Kidney capillary endothelial cell (primary cell): ENCODE results near the gene GNAL.

Experiments used
- DNase-seq: peaks from one replicate; pipeline ENCODE4 v3.0.0-alpha.2; 2018; ENCODE audit warnings: low spot score

The GNAL gene

DNA sequence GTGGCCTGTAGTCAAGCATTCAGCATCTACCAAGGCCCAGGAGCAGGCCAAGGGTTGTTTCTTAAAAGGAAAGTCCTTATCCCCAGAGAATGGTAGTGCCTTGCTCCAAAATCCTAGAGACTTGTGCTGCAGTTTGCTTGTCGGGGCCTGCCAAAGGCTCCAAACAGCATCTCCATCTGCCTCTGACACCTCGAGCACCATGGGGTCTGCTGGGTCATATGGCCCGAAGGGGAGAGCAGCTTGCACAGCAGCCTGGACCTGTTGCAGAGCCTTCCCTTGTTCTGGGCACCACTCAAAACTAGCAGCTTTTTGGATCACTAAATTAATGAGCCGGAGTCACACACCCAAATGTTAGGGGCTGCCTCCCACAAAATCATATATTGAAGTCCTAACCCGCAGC lies 35.7 kb downstream of the GNAL start:
- DNase-seq: no peak

- DNase-seq: no peak
Measured at GRCh38 chr18:11726556-11726955, 37.5 kb downstream of the GNAL start.

DNA sequence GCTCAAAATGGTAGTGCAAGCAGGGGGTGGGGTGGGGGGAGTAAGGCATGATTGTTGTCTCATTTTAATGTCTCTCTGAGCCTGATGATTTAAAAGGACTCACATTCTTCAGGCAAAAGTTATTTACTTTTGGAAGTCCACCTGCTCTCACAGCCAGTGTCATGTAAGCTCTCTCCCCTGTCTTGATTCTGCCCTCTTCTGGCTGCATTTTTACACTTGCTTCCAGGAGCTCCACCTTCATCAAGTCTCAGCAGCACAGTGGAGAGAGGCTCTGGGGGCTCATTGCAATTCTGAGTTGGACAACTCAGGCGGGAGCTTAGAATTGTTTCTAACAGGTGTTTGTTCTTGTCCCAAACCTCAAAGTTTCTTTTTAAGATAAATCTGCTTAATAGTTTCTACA lies 39.2 kb downstream of the GNAL start:
- DNase-seq: no peak

DNA sequence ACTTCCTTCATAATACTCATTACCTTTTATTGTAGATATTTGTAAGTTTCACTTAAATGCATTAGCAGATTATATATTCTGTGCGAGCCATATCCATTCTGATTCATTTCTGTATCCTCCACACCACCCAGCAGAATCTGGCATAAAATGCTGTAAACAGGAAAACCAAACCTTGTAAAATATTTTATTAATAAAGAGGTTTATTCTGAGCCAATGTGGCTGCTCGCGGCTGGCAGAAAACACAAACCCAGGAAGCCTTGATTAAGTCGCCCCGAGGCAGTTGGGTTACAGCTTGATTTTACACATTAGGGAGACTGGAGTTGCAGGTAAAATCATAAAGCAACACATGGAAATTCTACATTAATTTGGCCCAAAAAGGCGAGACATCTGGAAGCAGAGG lies 40.5 kb downstream of the GNAL start:
- DNase-seq: no peak

GRCh38 chr18:11733031-11733430 lies 44.0 kb downstream of the GNAL start:
- DNase-seq: peak; percentile 49

DNA sequence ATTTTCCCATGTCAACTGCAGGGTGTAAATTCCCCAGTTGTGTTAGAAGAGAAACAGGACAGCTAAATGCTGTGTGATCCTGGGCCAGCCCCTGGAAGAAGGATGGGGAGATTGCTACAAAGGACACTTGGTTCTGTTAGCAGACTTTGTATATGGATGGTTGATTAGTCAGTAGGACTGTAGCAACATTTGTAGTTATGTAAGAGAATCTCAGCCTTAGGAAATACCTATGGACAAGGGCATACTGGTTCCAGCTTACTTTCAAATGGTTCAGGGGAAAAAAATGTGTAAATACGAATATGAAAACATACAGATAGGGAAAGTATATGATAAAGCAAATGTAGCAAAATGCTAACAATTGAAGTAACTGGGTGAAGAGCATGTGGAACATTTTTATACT lies 47.6 kb downstream of the GNAL start:
- DNase-seq: no peak

DNA sequence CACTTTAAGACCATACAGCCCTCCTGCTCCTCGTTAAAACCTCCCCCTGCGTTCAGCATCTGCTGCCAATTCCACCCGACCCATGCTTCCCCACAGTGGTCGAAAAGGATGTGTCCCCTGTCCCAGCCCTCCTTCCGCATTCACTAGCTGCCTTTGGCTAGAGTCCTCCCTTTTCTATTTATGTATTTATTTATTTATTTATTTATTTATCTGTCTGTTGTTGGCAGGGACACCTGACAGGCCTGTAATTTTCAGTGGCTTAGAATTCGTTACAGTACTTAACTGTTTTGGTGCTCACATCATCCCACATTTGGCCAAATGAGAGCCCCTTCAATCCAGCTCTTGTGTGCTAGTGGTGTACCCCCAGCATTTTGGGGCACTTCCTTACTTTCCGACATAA lies 50.8 kb downstream of the GNAL start:
- DNase-seq: no peak

- no peak for DNase-seq
Measured at GRCh38 chr18:11740461-11740860, 51.4 kb downstream of the GNAL start.

DNA sequence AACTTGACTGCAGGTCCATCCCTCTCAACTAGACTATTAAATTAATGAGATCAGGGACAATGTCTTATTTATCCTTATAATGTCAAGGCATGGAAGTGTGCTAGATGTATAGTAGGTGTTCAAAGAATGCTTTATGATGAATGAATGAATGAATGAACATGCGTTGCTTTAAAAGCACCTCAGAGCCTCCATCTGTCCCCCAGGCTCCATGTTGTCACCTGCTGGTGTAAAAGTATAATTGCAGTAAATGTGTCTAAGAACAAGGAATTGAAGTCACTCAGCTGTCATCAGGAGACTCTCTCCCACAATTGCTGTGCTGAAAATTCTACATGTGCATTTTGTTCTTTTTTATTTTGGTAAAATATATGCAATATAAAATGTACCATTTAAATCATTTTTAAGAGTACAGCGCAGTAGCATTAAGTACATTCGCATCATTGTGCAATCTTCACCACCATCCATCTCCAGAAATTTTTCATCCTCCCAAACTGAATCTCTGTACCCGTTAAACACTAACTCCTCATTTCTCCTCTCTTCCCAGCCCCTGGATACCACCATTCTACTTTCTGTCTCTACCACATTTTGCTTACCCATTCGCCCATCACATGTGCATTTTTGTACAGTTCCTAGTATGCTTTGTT lies 52.6 kb downstream of the GNAL start:
- DNase-seq: peak; percentile 7

- DNase-seq: no peak
Measured at GRCh38 chr18:11745521-11745920, 56.5 kb downstream of the GNAL start.

DNA sequence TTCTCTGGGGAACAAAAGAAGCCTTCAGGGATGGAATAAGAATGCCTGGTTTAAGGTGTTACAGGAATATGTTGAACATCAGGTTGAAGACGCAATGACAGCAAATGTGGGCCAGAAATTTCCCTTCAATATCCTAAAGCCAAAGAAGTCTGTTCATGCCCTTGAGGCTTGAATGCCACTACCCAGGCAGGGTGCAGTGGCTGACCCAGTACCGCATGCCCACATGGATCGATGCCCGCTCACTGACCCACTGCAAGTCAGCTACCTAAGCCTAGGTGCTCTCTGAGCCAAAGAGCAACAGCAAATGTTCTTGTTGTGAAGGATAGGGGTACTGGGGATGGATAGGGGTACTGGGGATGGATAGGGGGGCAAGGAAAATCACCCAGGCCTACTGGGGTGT lies 58.2 kb downstream of the GNAL start:
- no peak for DNase-seq

DNA sequence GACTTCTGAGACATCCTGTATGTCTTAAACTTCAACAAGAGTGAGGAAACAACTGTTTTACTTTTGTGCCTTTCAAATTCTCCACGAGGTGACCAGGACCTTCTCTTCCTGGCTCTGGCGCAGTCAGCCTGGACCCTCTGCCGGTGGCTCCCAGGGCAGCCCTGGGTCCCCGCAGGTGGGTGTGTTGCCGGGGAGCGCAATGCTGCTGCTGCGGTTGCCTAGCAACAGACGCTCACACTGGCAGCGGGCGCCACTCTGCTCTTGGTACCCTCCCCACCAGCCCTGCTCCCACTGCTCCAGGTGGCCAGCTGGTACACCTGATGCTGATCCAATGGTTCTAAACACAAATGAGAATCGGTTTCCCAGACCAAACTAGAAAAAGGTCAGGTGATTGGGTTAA lies 58.7 kb downstream of the GNAL start:
- no peak for DNase-seq

DNA sequence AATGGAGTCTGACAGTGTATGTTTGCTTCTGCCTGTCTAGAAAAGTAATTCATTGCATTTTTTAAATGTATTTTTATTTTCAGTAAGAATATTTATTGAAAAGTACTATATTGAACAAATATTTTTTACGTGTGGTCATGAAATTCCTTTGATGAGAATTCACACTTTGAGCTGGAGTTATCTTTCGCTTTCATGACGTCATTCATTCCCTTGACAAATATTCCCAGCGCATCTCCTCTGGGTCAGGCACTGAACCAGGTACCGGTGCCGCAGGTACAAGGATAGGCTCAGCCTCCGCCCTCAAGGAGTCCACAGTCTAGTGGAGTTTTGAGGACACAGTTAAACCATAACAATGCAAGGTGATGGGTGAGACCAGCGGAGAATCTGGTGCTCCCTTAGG lies 60.2 kb downstream of the GNAL start:
- DNase-seq: no peak

DNA sequence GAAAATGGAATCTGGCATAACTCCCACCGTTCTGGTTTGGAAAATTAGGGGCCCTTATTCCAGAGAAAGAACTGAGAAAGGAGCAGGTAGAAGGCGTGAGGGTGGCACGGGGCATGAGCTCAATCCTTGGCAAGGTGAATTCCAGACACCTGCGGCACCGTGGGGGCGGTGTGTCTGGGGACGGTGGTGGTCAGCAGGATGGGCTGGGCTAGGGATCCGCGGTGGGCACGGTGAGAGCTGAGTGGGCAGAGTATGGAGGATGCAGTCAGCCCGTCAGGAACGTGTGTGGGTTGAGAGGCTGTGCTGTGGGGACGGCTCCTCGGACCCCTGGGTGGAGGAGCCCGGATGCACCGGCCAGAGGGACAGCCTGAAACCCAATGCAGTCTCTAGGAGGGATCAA lies 61.1 kb downstream of the GNAL start:
- DNase-seq: no peak

DNA sequence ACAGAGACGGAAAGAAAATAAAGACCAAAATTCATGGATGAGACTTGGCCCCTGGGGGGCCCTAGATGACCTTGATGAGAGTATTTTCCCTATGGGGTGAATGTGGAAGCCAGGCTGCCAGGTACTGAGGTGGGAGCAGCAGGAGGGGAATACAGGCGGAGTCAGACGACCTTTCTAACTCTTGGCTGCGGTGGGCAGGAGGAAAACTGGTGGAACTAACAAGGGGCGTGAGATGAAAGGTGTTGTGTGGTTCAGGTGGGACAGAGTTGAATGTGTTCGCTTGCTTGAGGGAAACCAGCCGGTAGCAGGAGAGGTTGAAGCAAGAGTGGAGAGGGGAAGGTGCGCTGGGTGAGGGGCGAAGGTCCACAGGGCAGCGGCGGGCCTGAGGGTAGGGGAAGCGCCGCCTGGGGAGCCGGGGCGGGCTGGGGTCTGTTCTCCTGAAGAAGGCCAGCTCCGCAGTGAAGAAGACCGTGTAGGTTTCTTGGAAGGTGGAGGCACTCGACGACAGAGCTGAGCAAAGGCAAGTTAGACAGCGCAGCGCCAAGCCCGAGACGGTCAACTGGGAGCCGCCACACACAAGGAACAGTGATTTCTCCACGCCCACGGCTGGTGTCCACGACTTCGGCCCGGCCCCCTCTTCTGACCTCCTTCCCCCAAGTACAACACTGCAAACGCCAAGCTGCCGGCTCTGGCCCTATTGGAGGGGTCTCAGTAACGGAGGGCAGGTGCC lies 61.7 kb downstream of the GNAL start:
- DNase-seq: no peak

DNA sequence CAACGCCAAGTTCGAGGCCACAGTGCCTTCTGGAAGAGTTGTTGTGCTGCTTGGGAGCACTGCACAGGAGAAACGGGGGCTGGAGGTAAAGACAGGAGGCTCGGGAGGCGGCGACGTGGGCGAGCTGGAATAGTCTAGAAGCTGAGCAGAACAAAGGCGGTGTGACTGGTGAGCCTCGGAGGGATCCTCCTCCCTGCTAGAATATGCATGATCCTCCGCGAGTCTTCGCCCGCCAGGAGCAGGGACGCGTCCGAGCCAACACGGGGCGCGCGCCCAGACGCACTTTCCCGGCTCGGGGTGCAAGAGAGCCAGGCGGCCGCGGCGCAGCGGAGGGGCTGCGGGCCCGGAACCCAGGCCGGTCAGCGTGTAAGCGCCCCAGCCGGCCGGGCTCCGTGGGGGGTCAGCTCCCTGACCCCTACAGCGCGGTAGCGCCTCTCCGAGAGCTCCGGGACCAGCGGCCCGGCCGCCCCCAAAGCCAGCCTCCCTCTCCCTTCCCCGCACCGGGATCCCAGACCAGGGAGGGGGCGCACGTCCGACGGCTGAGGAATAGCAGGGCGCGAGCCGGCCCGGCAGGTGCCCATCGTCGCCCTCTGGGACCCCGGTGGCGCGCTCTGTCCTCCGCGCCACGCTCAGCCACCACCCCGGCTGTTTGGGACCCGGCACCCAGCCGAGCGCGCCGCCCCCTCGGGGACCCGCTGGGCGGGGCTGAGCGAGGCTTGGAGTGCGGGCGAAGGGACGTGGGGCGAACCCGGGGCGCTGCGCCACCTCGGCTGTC lies 62.5 kb downstream of the GNAL start:
- DNase-seq: no peak

- DNase-seq: no peak
Measured at GRCh38 chr18:11752116-11752911, 63.2 kb downstream of the GNAL start.

- no peak for DNase-seq
Measured at GRCh38 chr18:11754979-11755378, 65.9 kb downstream of the GNAL start.

DNA sequence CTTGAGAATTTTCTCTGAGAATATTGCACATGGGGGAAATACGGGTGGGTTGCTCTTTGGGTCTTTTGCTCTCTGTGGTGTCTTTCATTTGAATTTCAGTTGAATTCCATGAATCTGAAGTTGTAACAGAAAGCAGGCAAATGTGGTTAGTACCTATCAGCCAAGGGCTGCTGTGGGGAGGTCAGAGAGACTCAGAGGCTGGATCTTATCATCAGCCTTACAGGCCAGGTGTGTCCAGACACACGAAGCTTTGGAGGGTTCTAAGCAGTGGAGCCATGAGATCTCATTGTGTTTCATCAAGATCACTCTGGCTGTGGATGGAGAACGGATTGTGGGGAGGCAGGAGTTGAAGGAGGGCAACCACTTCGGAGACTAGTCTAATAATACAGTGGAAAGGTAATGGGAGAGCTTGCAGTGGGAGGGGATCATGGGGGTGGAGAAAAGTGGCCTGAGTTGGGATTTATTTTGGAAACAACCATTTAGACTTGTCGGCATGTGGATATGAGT lies 68.1 kb downstream of the GNAL start:
- no peak for DNase-seq

DNA sequence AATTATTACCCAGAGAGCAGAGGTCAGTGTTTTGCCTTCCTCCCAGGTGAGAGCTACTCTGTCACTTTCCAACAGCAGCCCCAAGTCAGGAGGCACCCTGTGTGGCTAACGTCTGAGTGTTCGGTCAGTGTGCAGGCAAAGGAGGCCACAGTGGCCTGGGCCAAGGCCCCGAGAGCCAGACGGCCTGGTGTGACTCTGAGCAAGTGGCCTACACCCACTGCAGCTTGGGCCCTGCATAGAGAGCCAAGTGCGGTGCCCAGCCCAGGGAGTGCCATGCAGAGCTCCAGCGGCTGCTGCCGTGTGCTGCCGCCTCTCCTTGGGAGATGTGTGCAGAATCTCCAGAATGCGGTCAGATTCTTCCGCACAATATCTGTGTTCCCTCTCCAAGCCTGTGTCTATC lies 70.4 kb downstream of the GNAL start:
- no peak for DNase-seq

DNA sequence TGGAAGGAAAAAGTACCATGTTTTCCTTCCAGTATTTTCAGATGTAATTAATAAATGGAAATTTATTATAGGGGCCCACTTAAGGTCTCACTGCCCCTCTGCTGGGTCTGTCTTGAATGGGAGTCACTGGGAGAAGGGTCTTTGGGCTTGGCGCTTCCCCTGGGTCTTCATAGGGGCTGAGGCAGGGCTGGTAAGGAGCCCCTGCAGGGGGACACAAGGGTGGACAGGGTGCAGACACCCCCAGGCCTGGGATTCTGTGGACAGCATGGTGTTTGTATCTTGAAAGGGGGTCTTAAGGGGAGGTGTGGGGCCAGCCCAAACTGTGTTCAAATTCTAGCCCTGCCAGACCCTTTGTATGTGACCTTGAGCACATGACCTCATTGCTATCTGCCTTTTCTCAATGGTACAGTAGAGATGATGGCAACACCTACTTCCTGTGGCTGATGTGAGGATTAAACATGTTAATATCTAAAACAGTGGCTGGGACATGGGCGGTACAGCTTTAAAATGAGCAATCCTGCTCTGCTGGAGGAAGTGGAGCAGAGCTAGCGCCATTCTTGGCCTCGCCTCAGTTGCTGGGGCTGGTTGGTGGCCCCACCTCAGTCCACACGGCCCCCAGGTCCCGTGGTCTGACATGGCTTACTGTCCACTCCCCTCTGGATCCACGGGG lies 71.6 kb downstream of the GNAL start:
- DNase-seq: no peak

DNA sequence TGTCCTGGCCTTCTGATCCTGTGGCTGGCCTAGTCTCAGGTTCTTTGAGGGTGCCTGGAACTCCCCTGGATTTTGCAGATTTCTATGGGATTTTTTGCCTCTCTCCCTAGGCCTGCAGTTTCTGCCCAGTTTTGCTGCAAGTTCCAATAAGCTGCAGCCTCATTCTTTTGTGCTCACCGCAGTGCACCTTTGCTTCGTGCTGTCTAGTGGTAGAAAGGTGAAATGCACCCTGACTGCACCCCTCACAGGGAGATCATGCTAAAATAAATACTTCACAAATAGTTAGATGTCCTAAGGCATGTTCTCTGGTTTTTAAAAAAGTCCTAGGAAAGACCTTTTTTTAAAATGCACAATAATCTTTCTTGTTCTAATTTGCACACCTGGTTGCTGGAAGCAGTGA lies 72.5 kb downstream of the GNAL start:
- DNase-seq: no peak
